Chondrocyte (in vitro differentiated cells): Measurements from ENCODE around the gene LAG3. TPM values are rescaled to one million over a fixed set of nuclear protein-coding genes. Genes with fewer than 3 reads are reported as not detected.

Experiments
- DNase-seq: peaks from one replicate; pipeline ENCODE4 v3.0.0; 2021; ENCODE audit warnings: mixed read lengths, low spot score
- H3K27ac Mint-ChIP-seq: one replicate; pipeline ENCODE4 v1.8.0; 2021; ENCODE audit warnings: mild to moderate bottlenecking, moderate library complexity, mixed read lengths; ENCODE audit not compliant: unreplicated experiment
- H3K27me3 Mint-ChIP-seq: 2 replicates; pipeline ENCODE4 v1.8.0; 2021; ENCODE audit warnings: low read depth, mixed read lengths
- H3K36me3 Mint-ChIP-seq: 2 replicates; pipeline ENCODE4 v1.8.0; 2021; ENCODE audit warnings: low read depth, mixed read lengths
- H3K4me1 Mint-ChIP-seq: 2 replicates; pipeline ENCODE4 v1.8.0; 2021; ENCODE audit warnings: low read depth, mild to moderate bottlenecking, mixed read lengths
- H3K4me3 Mint-ChIP-seq: one replicate; pipeline ENCODE4 v1.8.0; 2021; ENCODE audit warnings: mild to moderate bottlenecking, moderate library complexity, mixed read lengths; ENCODE audit not compliant: unreplicated experiment
- H3K9me3 Mint-ChIP-seq: 2 replicates; pipeline ENCODE4 v1.8.0; 2021; ENCODE audit warnings: low read depth, mixed read lengths
- total RNA-seq: library from RNA; stranded (reverse); gene quantifications from 3 replicates; pipeline ENCODE4 v1.2.1, GENCODE V29; 2021
- TF ChIP-seq, protein P1 (sequence below): fragments of 200-600 bp; sonication (generic); IDR thresholded peaks from 2 replicates; pipeline ENCODE4 v1.5.0; 2021; ENCODE audit warnings: antibody characterized with exemption, mild to moderate bottlenecking, moderate library complexity

The LAG3 gene
- total RNA-seq, 1 donor from 2014 or later = 1.0 TPM

- Mint-ChIP-seq H3K27me3 (no peaks in the 10 kb centered on the region), H3K9me3 (no peaks in the 10 kb centered on the region), H3K36me3 (no peaks in the 10 kb centered on the region), H3K27ac (no peak overlapping the region), H3K4me1 (peaks cover 6% of the 10 kb centered on the region), H3K4me3 (no peak overlapping the region)
- TF ChIP-seq, protein P1, sequence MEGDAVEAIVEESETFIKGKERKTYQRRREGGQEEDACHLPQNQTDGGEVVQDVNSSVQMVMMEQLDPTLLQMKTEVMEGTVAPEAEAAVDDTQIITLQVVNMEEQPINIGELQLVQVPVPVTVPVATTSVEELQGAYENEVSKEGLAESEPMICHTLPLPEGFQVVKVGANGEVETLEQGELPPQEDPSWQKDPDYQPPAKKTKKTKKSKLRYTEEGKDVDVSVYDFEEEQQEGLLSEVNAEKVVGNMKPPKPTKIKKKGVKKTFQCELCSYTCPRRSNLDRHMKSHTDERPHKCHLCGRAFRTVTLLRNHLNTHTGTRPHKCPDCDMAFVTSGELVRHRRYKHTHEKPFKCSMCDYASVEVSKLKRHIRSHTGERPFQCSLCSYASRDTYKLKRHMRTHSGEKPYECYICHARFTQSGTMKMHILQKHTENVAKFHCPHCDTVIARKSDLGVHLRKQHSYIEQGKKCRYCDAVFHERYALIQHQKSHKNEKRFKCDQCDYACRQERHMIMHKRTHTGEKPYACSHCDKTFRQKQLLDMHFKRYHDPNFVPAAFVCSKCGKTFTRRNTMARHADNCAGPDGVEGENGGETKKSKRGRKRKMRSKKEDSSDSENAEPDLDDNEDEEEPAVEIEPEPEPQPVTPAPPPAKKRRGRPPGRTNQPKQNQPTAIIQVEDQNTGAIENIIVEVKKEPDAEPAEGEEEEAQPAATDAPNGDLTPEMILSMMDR = no peak
- DNase-seq = no peak
Observed at GRCh38 chr12:6783828-6784227, 11.5 kb downstream of the LAG3 start.

DNA sequence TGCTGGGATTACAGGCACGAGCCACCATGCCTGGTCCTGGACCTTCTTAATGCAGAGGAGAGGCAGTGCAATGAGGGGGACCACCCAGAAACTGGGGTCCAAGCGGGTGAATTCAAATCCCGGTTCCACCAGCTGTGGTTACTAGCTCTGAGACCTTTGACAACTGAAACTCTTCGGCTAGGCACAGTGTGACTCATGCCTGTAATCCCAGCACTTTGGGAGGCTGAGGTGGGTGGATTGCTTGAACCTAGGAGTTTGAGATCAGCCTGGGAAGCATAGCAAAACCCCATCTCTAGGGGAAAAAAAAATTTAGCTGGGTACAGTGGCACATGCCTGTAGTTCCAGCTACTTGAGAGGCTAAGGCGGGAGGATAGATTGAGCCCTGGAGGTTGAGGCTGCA is 12.0 kb downstream of the LAG3 start:
- no peak for DNase-seq
- Mint-ChIP-seq H3K27ac (no peak overlapping the region), H3K36me3 (no peaks in the 10 kb centered on the region), H3K9me3 (no peaks in the 10 kb centered on the region), H3K27me3 (no peaks in the 10 kb centered on the region), H3K4me1 (peaks cover 5% of the 10 kb centered on the region), H3K4me3 (no peak overlapping the region)
- TF ChIP-seq, protein P1 = no peak

- Mint-ChIP-seq H3K27me3 (no peaks in the 10 kb centered on the region), H3K9me3 (no peaks in the 10 kb centered on the region), H3K27ac (no peak overlapping the region), H3K4me3 (no peak overlapping the region), H3K36me3 (no peaks in the 10 kb centered on the region), H3K4me1 (peaks cover 10% of the 10 kb centered on the region)
- DNase-seq = no peak
- TF ChIP-seq, protein P1 = no peak
Observed at GRCh38 chr12:6784761-6785160, 12.4 kb downstream of the LAG3 start.

DNA sequence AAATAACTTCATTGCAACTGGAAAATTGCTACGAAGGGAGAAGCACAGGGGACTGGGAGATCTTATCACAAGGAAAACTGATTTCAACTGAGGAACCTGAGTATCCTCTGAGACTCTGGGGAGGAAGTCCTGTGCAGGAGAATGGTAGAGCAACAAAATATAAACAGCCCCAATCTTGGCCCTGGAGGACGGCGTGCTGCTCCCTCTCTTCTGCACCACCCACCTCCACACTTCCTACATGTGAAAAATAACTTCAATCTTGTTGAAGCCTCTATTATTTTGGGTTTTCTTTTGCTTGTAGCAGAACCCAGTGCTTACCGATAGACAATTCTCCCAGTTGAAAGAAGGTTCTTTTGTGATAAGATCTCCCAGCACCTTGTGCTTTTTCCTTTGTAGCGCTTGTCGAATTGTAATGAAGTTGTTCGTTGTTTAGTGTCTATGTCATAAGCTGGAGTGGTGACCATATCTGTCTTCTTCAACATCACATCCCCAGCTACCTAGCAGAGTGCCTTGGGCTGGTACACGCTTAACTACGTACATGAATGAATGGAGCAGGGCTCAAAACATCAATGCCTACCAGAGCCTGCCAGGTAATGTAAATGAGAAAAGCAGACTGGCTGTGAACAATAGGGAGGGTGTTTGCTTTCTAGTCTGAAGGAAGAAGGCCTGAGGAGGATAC is 14.2 kb downstream of the LAG3 start:
- Mint-ChIP-seq H3K4me3 (no peak overlapping the region), H3K9me3 (no peaks in the 10 kb centered on the region), H3K27me3 (no peaks in the 10 kb centered on the region), H3K27ac (no peak overlapping the region), H3K4me1 (peaks cover 10% of the 10 kb centered on the region), H3K36me3 (no peaks in the 10 kb centered on the region)
- TF ChIP-seq, protein P1 = no peak
- DNase-seq = no peak

DNA sequence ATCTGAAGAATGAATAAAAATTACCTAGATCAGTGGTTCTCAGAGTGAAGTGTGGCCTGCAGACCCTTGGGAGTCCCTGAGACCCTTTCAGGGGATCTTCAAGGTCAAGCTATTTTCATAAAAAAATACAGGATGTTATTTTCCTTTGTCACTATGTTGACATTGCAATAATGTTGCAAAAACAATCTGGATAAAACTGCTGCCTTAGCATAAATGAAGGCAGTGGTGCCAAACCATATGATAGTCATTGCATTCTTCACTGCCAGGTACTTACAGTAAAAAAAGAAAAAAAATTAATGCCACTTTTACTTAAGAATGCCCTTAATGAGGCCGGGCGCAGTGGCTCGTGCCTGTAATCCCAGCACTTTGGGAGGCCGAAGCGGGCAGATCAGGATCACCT is 15.0 kb downstream of the LAG3 start:
- no peak overlapping the region for H3K4me3 Mint-ChIP-seq
- no peaks in the 10 kb centered on the region for H3K9me3 Mint-ChIP-seq
- no peak for DNase-seq
- no peak overlapping the region for H3K27ac Mint-ChIP-seq
- TF ChIP-seq, protein P1 = no peak
- no peaks in the 10 kb centered on the region for H3K27me3 Mint-ChIP-seq
- H3K36me3 Mint-ChIP-seq = no peaks in the 10 kb centered on the region
- peaks cover 11% of the 10 kb centered on the region for H3K4me1 Mint-ChIP-seq
